Rectal smooth muscle tissue (tissue), 1 donor: ENCODE results near the gene KL.

Experiments used
- H3K27ac ChIP-seq: one replicate; pipeline ENCODE4 v1.7.0; 2013; ENCODE audit warnings: low read depth, low read length, inconsistent platforms
- H3K27me3 ChIP-seq: one replicate; pipeline ENCODE4 v1.7.0; 2013; ENCODE audit warnings: low read length; ENCODE audit not compliant: control insufficient read depth, insufficient read depth
- H3K36me3 ChIP-seq: one replicate; pipeline ENCODE4 v1.7.0; 2013; ENCODE audit warnings: low read length; ENCODE audit not compliant: control insufficient read depth, insufficient read depth
- H3K4me1 ChIP-seq: one replicate; pipeline ENCODE4 v1.7.0; 2013; ENCODE audit warnings: low read length; ENCODE audit not compliant: control insufficient read depth, insufficient read depth
- H3K4me3 ChIP-seq: one replicate; pipeline ENCODE4 v1.7.0; 2013; ENCODE audit warnings: low read length
- H3K9ac ChIP-seq: one replicate; pipeline ENCODE4 v1.7.0; 2013; ENCODE audit warnings: low read length

The KL gene

GRCh38 chr13:33100886-33101285, 84.7 kb downstream of the KL start:
- no peak overlapping the region for H3K4me3 ChIP-seq
- H3K9ac ChIP-seq: no peak overlapping the region
- no peaks in the 10 kb centered on the region for H3K4me1 ChIP-seq
- H3K27ac ChIP-seq: peak overlapping the region; percentile 12
- peaks cover 4% of the 10 kb centered on the region for H3K36me3 ChIP-seq
- no peaks in the 10 kb centered on the region for H3K27me3 ChIP-seq

- no peaks in the 10 kb centered on the region for H3K27me3 ChIP-seq
- peak overlapping the region; percentile 38 for H3K27ac ChIP-seq
- peaks cover 4% of the 10 kb centered on the region for H3K36me3 ChIP-seq
- no peak overlapping the region for H3K4me3 ChIP-seq
- no peak overlapping the region for H3K9ac ChIP-seq
- H3K4me1 ChIP-seq: peaks cover 3% of the 10 kb centered on the region
Measured at GRCh38 chr13:33101835-33102234, 85.6 kb downstream of the KL start.

GRCh38 chr13:33103457-33103856, 87.2 kb downstream of the KL start:
- Histone ChIP-seq H3K27ac (no peak overlapping the region), H3K9ac (no peak overlapping the region), H3K4me1 (peaks cover 15% of the 10 kb centered on the region), H3K27me3 (no peaks in the 10 kb centered on the region), H3K36me3 (peaks cover 8% of the 10 kb centered on the region), H3K4me3 (no peak overlapping the region)

GRCh38 chr13:33105387-33106005, 89.3 kb downstream of the KL start:
- Histone ChIP-seq H3K9ac (no peak overlapping the region), H3K36me3 (peaks cover 11% of the 10 kb centered on the region)

GRCh38 chr13:33106656-33107360, 90.6 kb downstream of the KL start:
- Histone ChIP-seq H3K9ac (no peak overlapping the region), H3K27me3 (no peaks in the 10 kb centered on the region), H3K4me1 (peaks cover 48% of the 10 kb centered on the region), H3K4me3 (no peak overlapping the region), H3K36me3 (peaks cover 11% of the 10 kb centered on the region), H3K27ac (peak overlapping the region; percentile 81)

More at GRCh38 chr13:33105387-33106005, 89.3 kb downstream of the KL start:
- no peaks in the 10 kb centered on the region for H3K27me3 ChIP-seq
- H3K27ac ChIP-seq: peak overlapping the region; percentile 81
- H3K4me3 ChIP-seq: no peak overlapping the region
- peaks cover 35% of the 10 kb centered on the region for H3K4me1 ChIP-seq

GRCh38 chr13:33107361-33107760, 91.1 kb downstream of the KL start:
- no peaks in the 10 kb centered on the region for H3K27me3 ChIP-seq
- peaks cover 53% of the 10 kb centered on the region for H3K4me1 ChIP-seq
- H3K36me3 ChIP-seq: peaks cover 11% of the 10 kb centered on the region
- H3K4me3 ChIP-seq: no peak overlapping the region
- H3K27ac ChIP-seq: peak overlapping the region; percentile 81
- no peak overlapping the region for H3K9ac ChIP-seq

- Histone ChIP-seq H3K4me1 (peaks cover 65% of the 10 kb centered on the region), H3K4me3 (no peak overlapping the region), H3K36me3 (peaks cover 18% of the 10 kb centered on the region), H3K27ac (peak overlapping the region; percentile 81), H3K9ac (no peak overlapping the region), H3K27me3 (no peaks in the 10 kb centered on the region)
Measured at GRCh38 chr13:33108620-33109019, 92.4 kb downstream of the KL start.

GRCh38 chr13:33109271-33109697, 93.1 kb downstream of the KL start:
- Histone ChIP-seq H3K27me3 (no peaks in the 10 kb centered on the region), H3K36me3 (peaks cover 20% of the 10 kb centered on the region), H3K4me3 (no peak overlapping the region), H3K27ac (peak overlapping the region; percentile 81), H3K4me1 (peaks cover 66% of the 10 kb centered on the region), H3K9ac (no peak overlapping the region)

GRCh38 chr13:33109801-33110200, 93.6 kb downstream of the KL start:
- no peak overlapping the region for H3K9ac ChIP-seq
- peak overlapping the region; percentile 14 for H3K4me3 ChIP-seq
- peaks cover 20% of the 10 kb centered on the region for H3K36me3 ChIP-seq
- peak overlapping the region; percentile 81 for H3K27ac ChIP-seq
- H3K27me3 ChIP-seq: no peaks in the 10 kb centered on the region
- H3K4me1 ChIP-seq: peaks cover 66% of the 10 kb centered on the region

- Histone ChIP-seq H3K4me1 (peaks cover 69% of the 10 kb centered on the region), H3K27me3 (no peaks in the 10 kb centered on the region), H3K4me3 (peak overlapping the region; percentile 1), H3K27ac (peak overlapping the region; percentile 81), H3K9ac (no peak overlapping the region), H3K36me3 (peaks cover 21% of the 10 kb centered on the region)
Measured at GRCh38 chr13:33110386-33110712, 94.1 kb downstream of the KL start.

GRCh38 chr13:33110713-33111413, 94.6 kb downstream of the KL start:
- Histone ChIP-seq H3K9ac (no peak overlapping the region), H3K4me1 (peaks cover 72% of the 10 kb centered on the region), H3K36me3 (peaks cover 22% of the 10 kb centered on the region), H3K27me3 (no peaks in the 10 kb centered on the region), H3K4me3 (peak overlapping the region; percentile 1), H3K27ac (peak overlapping the region; percentile 81)

- peaks cover 22% of the 10 kb centered on the region for H3K36me3 ChIP-seq
- H3K9ac ChIP-seq: no peak overlapping the region
- H3K4me1 ChIP-seq: peaks cover 71% of the 10 kb centered on the region
- no peak overlapping the region for H3K4me3 ChIP-seq
- no peaks in the 10 kb centered on the region for H3K27me3 ChIP-seq
- H3K27ac ChIP-seq: peak overlapping the region; percentile 81
Measured at GRCh38 chr13:33111414-33112110, 95.3 kb downstream of the KL start.
